T follicular helper cell (primary cell): Measurements from ENCODE around the gene NAT14.
"Not testable (repeated sequence)": the region's sequence is repeated elsewhere in the genome, so short reads cannot be mapped to it uniquely, and the experiment has no call there.

ENCODE experiments used
- DNase-seq: peaks from one replicate; pipeline ENCODE4 v3.0.0-alpha.2; 2020; ENCODE audit warnings: low read depth

Gene NAT14

GRCh38 chr19:55486971-55487923, 2.3 kb downstream of the NAT14 start:
- no peak for DNase-seq

GRCh38 chr19:55487924-55488687, 3.1 kb downstream of the NAT14 start, which contains the start of gene SSC5D:
TSS of gene SSC5D (plus strand) at chr19:55488436. CDS start at chr19:55488590, 154 bp downstream.
- DNase-seq, result no peak

DNA sequence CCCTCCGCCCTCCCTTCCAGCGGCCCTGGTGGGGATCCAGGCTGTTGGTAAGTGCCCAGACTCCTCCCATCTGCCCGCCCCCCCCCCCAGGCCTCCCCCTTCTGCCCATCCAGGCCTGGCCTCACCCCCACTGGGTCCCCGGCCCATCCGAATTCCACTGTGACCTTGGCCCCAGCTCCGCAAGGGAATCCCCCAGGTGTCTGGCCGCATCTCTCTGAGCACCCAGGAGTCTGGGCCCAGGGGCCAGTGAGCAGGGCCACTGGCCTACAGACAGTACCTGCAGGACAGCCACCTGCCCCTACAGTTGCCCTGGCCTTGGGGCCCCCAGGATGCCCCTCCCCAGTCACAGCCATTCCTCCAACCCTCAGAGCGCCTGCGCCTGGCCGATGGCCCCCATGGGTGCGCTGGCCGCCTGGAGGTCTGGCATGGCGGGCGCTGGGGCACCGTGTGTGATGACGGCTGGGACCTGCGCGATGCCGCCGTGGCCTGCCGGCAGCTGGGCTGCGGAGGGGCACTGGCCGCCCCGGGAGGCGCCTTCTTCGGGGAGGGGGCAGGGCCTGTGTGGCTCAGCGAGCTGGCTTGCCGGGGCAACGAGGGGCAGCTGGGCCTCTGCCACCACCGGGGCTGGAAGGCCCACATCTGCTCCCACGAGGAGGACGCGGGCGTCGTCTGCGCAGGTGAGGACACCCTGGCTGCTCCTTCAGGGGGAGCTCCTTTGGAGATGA, 4.2 kb downstream of the NAT14 start:
- DNase-seq, result no peak

DNA sequence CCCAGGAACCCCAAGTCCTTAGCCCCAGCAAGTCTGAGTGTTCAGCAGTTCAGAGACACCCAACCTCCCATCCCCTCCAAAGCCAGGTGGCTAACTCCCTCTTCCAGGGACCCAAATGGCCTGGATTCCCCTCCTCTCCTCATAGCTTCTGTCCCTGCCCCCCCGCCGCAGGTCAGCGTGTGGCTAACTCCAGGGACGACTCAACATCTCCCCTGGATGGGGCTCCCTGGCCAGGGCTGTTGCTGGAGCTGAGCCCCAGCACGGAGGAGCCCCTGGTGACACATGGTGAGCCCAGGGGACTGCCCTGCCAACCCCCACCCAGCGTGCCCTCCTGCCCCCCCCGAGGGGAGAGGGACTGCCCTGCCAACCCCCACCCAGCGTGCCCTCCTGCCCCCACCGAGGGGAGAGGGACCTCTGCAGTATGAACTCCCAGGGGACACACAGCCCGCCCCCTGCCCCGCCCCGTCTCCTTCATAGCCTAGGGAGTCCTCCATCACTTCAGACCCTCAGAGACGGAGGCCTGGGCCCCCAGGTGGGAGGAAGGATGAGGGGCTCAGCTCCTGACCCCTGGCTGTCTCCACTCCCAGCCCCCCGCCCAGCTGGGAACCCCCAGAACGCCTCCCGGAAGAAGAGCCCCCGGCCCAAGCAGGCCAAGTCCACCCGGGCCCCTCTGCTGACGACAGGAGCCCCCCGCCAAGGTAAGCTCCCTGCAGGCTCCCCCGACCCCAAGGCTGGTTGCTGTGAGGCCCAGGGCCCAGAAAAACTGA, 4.9 kb downstream of the NAT14 start:
- DNase-seq, result no peak

DNA sequence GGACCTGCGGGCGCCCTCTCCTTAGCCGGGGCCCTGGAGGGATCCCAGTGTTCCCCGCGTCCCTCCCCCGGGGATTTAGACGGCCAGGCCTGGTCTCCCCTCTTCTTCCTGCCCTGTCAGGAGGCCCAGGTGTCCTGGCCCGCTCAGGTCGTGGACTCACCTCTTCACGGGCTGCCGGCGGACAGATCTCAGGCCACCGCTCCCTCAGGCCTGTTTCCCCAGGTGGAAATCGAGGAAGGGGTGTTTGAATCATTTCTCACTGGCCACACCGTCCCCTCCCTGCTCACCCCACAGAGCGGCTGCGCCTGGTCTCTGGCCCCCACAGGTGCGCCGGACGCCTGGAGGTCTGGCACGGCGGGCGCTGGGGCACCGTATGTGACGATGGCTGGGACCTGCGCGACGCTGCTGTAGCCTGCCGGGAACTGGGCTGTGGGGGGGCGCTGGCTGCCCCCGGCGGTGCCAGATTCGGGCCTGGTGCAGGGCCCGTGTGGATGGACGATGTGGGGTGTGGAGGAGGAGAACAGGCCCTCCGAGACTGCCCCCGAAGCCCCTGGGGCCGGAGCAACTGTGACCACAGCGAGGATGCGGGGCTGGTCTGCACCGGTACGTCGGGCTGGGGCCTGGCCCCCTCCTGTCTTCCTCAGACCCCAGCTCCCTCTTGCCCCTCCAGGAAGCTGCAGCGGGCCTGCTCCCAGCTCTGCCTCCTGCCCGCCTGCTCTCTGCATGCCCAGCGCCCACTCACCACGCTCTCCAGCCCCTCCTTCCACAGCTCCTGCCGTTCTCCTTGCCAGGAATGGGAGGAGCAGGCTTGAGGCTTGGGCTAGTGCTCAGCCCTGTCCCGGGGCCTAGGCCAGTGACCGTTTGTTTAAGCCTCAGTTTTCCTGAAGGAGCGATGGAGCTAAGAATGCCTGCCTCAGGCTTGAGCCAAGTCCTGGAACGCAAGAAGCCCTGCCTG, 5.8 kb downstream of the NAT14 start:
- no peak for DNase-seq

DNA sequence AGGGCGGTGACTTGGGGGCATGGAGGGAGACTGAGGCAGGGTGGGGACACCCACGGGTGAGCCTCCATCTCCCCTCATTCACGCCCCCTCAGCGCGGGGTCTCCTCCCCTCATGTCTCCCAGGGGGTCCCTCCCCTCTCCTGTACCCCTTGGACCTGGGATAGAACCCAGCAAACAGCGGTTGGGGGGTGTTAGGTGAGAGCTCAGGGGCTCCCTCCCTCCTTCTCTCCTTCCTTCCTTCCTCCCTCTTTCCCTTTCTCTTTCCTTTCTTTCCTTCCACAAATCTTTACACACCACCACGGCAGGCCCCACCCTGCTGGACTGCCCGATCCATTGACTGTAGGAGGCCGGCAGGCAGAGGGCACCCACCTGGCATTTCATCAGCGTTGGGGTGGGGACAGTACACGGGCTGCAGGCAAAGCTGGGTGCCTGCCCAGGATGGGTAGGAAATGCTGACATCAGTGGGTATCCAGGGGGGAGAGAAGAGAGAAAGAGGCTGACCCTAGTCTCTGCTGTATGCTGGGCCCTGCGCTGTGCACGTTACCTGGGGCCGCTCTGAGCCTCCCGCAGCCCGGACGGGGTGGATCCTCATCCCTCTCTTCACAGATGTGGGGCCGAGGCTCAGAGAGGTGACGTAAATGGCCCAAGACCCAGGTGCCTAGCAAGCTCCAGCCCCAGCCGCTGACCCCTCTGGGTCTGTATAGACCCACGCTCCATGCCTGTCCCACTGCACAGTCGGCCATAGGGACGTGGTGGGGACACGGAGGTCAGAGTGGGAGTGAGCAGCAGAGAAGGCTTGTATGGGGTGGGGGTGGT, 6.8 kb downstream of the NAT14 start:
- DNase-seq, result no peak

- no peak for DNase-seq
These were observed 7.5 kb downstream of the NAT14 start for GRCh38 chr19:55492362-55492944.

- DNase-seq, result no peak
These were observed 8.2 kb downstream of the NAT14 start for GRCh38 chr19:55493052-55493644.

- DNase-seq, result no peak
These were observed 8.7 kb downstream of the NAT14 start for GRCh38 chr19:55493645-55494171.

DNA sequence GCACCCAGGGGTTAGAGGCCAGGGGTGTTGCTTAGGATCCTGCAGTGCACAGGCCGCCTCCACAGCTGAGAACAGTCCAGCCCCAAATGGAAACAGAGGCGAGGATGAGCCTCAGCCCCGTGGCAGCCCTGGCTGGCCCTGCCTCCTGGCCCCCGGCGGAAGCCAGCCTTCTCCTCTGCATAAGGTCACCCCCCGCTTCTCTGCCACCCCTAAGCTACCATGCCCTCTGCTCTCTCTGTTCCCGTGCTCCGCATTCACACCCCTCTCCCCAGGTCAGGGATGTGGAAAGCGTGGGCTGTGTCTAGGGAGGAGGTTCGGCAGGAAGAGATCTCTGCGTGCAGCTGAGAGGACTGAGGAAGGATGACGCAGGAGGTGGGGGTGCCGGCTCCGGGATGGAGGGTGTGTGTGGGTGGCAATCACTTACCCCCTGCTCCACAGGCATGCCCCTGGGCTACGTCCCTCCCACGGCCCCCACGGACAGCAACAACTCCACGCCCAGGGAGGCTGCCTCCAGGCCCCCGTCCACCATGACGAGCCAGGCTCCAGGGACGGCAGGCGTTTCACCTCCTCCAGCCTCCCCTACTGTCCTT, 9.3 kb downstream of the NAT14 start:
- no peak for DNase-seq

DNA sequence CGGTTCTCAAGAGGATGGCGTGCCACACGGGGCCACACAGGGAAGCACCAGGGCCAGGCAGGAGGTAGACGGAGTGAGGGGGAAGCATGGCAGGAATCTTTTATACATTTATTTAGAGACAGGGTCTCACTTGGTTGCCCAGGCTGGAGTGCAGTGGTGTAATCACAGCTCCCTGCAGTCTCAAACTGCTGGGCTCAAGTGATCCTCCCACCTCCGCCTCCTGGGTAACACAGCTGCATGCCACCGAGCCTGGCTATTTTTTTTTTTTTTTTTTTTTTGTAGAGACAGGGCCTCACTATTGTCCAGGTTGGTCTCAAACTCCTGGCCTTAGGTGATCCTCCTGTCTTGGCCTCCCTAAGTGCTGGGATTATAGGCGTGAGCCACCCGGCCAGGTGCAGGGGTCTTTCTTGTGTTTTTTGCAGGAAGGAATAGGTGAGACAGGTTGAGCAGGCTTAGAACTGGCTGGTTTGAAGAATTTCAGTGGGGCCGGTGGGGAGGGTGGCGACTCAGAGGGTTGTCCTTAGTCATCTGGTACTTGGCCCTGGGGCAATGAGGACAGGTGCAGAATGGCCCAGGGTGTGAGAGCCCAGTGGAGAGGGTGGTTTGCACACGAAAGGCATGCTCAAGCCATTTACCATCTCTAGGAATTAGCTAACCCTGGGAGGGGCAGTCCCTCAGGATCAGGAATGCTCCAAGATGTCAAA, 10.8 kb downstream of the NAT14 start:
- no peak for DNase-seq

DNA sequence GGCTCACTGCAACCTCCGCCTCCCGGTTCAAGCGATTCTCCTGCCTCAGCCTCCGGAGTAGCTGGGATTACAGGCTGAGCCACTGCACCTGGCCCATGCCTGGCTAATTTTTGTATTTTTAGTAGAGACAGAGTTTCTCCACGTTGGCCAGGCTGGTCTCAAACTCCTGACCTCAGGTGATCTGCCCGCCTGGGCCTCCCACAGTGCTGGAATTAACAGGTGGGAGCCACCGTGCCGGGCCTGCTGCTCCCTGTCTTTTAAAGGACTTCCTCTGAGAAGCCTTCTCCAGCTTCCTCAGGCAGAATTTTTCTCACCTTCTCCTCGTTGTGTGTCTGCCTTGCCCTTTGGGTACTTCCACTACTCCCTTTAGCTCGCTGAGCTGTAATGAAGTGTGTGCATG, 11.8 kb downstream of the NAT14 start:
- not testable (repeated sequence) for DNase-seq

- DNase-seq, result no peak
These were observed 12.8 kb downstream of the NAT14 start for GRCh38 chr19:55497763-55498162.

DNA sequence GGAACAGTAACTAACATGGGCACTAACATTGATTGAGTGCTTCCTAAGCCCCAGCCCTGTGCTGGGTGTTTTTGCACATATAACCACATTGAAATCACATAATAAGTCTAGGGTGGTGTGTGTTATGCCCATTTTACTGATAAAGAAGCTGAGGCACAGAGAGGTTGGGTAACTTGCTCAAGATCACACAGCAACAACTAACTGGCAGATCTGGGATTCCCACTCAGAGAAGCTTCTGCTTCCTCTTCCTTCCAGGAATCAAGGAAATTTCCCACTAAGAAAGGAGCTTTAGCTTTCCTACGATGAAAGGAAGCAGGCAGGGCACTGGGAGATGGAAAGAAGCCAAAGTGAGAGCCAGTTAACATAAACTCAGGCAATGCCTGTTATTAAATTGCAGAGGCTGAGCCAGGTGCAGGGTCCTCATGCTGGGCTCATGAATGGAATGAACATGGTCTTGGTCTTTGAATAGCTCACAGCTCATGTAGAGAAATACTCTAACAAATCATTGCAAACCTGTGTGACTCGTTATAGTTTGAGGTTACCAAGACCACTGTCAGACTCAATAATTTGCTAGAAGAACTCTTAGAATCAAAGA, 13.4 kb downstream of the NAT14 start:
- DNase-seq, result no peak

DNA sequence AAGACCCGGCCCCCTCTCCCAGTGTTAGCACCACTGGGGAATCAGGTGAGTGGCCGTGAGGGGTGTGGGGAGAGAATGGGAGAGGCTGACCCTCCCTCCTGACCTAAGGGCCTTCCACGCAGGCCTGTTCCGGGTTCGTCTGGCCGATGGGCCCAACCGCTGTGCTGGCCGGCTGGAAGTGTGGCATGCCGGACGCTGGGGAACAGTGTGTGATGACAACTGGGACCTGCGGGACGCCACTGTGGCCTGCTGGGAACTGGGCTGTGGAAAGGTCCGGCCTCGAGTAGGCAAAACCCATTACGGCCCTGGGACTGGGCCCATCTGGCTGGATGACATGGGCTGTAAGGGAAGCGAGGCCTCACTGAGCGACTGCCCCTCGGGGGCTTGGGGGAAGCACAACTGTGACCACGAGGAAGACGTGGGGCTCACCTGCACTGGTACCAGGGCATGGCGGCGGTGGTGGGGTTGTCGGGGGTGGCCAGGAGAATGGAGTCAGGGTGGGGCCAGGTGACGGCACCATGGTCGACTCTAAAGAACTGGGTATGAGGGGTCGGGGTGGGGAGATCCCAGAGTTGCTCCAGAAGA, 15.5 kb downstream of the NAT14 start:
- DNase-seq, result no peak

GRCh38 chr19:55502197-55502952, 17.4 kb downstream of the NAT14 start:
- no peak for DNase-seq
